GM21619 (cell line): ENCODE results near the gene TEX53.

Source experiments
- ATAC-seq: cut with Tn5 transposase; IDR thresholded peaks from one replicate; pipeline ENCODE4 v1.9.1; 2021; ENCODE audit not compliant: unreplicated experiment

TEX53 gene

DNA sequence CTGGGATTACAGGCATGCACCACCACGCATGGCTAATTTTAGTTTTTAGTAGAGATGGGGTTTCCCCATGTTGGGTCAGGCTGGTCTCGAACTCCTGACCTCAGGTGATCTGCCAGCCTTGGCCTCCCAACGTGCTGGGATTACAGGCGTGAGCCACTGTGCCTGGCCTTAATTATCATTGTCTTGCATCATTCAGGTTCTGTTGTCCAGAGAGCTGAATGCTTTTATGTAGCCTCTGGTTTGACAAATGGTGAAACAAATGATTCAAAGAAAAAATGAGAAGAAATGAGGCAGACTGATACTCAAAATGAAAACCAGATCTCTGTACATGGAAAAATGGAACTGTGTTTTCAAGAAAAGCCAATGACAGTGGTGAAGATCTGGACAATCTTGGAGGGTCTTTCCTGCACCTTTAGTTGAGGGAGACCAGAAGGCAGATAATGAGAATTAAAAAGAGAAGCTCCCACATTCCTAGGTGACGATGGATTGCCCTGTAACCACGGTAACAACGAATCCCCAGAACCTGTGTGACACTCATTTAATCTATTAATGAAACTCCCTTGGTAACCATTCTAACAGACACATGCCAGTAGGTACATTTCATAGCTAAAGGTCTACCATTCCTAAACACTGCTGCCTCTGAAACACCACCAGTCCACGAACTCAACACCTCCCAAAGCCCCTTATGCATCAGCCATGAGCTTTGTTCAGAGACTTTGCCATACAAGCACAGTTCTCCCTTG lies 22.8 kb upstream of the TEX53 start:
- ATAC-seq = no peak

DNA sequence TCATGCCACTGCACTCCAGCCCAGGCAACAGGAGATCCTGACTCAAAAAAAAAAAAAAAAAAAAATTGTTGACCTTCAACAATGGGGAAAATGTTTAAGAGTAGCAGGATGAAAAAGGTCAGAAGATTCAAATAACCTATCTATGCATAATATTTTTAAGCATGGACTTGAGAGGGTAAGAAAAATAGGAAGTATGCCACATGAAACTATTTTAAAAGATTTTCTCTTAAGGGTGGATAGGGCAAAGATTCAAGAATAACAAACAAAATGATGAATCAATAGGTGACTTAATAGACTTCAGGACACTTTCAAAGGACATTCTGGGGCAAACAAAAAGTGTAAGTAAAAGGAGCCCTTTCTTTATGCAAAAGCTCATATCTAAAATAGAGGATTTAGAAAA lies 21.2 kb upstream of the TEX53 start:
- no peak for ATAC-seq

DNA sequence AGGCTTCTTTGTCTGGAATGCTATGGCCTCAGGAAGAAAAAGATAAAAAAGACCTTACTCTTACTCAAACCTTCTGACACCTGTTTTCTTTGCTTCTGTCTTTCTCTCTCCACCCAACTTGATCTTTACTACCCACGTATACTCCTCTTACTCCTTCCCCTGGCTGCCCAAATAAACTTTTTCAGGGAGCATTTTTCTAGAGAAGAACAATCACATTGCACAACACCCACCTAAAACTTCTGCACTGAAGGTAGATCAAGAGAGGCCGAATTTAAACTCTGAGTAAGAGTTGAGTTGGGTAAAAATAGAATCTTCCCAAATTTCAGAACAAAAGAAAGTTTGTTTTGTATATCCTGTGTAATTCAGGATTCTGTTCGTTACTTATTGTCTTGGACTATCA lies 20.5 kb upstream of the TEX53 start:
- no peak for ATAC-seq

DNA sequence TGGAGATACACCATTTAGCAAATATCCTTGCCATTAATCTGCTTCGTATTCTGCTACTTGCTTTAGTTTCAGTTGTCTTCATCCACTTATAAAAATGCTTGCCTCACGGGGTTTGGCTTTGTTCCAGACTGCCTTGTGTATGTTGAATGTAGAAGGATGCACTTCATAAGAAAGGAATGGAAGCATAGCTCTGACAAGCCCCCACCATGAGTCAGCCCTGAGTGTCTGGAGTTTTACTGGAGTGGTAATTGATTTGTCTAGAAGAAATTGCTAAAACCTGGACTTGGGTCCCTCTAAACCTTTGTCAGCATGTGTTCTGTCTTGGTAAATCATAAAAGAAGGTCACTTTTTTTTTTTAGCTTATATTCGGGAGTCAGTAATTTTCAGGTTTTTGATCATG lies 19.8 kb upstream of the TEX53 start:
- no peak for ATAC-seq

DNA sequence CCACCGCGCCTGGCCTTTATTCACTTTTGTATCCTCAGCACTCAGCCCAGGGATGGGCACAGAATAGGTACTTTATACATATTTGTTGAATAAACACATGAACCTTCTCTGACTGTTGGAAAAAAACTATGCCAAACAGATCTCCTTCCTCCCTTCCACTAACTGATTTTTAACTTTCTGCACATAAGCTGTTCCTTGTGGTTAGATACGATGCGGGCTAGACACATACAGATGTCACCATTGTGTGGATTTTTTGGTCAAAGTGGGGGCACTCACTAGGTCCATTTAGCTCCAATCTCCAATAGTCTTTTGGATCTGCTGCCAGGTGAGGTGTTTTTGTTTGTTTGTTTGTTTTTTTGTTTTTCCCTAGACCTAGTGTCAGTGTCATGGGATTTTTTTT lies 19.3 kb upstream of the TEX53 start:
- no peak for ATAC-seq

DNA sequence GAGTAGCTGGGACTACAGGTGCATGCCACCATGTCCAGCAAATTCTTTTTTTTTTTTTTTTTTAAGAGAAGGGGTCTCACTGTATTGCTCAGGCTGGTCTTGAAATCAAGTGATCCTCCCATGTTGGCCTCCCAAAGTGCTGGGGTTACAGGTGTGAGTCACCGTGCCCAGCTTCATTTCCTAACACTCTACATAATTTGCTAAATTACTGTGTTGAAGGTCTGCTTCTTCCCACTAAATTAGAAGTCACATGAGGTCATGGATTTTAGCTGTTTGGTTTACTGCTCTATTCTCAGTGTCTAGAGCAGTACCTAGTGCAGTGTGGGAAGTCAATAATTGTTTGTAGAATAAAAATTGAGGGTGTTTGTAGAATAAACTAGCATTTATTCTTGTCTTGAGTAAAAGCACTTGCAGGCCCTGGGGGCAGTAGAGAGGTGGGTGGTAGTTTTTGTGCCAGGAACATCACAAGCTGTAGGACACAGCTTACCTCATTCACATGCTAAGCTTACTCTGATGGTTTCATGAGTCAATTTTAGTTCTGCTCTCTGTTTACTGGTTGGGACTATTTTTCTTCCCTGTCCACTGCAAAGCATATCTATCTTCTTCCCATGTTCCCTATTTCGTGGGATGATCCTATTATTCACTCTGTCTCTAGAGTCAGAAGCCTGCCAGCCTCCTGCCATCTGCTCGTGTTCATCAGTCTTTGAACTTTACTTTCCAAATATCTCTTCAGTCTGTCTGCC lies 17.4 kb upstream of the TEX53 start:
- ATAC-seq = no peak

DNA sequence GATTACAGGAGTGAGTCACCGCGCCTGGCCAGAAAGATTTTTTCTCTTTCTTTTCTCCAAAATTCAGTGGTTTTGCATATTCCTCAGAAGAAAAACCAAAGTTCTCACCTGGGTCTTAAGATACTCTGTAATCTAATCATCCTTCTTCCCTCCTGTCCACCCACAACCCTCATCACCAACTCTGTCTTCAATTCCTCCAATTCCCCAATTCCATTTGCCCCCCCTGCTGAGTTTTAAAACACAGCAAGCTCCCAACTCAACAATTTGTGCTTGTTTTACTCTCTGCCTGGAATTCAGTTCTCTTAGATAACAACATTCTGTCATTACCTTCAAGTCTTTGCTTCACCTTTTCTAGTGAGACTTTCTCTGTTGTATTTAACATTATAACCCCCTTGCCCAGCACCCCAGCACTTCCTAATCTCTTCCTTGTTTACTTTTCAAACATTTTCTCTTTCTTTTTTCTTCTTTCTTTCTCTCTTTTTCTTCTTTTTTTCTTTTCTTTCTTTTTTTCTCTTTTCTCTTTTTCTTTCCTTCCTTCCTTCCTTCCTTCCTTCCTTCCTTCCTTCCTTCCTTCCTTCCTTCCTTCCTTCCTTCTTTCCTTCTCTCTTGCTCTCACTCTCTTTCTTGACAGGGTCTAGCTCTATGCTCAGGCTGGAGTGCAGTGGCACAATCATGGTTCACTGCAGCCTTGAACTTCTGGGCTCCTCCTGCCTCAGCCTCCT lies 16.6 kb upstream of the TEX53 start:
- no peak for ATAC-seq

DNA sequence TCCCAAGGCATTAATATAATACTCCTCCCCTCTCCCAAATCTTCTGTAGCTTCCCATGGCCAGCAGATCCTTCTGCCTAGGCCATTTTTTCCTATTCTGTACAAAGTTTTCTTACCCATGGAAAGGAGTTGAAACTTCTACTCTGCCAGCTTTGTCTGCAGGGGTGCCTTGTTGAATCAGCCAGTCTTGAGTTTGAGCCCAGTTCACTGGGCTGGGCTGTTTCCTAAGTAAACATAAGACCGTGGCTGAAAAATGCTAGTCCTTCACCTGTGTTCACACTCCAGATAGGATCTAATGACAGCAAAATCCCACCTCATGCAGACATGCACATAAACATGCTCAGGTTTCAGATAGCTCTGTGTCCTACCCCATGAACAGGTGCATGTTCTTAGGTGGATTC lies 14.0 kb upstream of the TEX53 start:
- no peak for ATAC-seq

DNA sequence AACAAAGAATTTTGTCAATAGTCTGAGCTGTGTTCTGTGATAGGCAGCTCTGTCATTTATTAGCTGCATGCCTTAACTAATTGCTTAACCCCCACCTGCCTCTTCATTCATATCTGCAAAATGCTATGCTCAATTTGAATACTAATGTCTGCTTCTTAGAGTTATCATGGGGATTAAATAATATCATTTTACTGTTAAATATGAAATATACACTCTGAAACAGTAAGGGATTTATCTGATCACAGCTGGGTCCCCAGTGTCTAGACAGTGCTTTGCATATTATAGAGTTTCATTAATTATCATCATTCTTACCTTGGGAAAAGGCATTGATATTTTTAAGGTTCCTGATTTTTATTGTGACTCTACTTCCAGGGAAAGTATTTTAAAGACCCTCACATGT lies 12.4 kb upstream of the TEX53 start:
- ATAC-seq = no peak

DNA sequence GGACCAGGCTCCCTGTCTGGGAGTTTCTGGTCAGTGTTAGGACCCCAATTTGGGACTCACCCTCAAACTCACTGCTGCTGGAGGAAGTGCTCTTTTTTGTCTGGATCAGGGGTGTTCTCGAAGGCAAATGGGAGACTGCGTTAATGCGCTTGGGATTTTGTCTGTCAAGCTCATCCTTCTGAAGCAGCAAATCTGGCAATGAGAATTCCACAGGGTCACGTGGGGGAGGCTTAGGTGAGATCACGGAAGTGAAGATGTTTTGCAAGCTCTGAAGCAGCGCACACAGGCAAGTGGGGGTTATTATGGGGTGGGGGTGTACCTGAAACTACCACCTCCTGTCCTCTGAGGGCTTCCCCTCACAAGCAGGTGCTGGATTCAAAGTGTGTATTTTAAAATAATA lies 10.5 kb upstream of the TEX53 start:
- ATAC-seq = no peak

DNA sequence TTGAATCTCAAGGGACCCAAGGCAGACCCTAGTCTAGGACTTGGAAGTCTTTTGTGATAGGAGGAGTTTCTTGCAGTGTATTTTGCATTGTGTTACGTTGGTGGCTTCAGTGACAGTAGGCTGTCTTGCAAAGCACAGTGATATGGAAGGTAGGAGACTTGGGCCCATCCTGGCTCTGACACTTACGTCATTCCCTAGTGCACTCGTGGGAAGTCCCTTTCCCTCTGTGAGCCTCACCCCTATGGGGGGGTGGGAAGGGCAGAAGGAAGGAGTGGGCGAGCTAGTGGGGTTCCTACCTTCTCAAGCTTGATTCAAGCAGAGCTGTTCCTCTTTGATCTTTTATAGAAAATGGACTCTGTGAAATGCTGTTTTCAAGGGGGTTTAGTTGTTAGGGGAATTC lies 9.2 kb upstream of the TEX53 start:
- no peak for ATAC-seq

DNA sequence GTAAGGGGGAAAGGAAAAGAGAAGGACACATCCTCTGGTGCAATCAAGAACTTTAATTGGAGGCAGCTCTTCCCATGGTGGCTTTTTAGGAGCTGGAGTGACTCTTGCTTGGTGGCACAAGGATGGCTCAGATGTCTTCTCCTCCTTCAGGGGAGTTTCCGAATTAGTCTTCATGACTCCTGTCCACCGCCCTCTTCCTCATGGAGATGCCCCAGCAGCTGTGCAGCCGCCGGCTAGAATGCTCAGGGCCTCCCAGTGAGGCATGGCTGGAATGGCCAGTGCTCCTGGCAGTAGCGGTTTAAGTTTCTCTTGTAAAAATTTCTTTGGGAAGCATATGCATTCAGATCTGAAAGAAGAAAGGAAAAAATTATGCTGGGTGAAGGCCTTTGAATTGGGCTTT lies 8.8 kb upstream of the TEX53 start:
- ATAC-seq = no peak

DNA sequence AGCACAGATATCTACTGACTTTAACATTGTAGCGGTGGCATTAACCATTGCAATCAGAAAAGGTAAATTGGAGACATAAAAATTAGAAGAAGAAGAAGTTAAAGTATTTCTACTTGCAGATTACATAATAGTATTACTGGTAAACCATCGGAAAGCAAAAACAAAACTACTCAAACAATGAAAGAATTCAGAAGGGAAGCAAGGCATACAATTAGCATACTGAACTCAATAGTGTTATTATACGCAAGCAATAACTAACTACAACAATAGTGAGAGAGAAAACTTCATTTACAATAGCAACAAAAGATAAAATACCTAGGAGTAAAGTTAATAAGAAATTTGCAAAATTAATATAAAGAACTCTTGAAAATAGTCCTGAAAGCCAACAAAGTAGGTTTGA lies 6.6 kb upstream of the TEX53 start:
- ATAC-seq = no peak

DNA sequence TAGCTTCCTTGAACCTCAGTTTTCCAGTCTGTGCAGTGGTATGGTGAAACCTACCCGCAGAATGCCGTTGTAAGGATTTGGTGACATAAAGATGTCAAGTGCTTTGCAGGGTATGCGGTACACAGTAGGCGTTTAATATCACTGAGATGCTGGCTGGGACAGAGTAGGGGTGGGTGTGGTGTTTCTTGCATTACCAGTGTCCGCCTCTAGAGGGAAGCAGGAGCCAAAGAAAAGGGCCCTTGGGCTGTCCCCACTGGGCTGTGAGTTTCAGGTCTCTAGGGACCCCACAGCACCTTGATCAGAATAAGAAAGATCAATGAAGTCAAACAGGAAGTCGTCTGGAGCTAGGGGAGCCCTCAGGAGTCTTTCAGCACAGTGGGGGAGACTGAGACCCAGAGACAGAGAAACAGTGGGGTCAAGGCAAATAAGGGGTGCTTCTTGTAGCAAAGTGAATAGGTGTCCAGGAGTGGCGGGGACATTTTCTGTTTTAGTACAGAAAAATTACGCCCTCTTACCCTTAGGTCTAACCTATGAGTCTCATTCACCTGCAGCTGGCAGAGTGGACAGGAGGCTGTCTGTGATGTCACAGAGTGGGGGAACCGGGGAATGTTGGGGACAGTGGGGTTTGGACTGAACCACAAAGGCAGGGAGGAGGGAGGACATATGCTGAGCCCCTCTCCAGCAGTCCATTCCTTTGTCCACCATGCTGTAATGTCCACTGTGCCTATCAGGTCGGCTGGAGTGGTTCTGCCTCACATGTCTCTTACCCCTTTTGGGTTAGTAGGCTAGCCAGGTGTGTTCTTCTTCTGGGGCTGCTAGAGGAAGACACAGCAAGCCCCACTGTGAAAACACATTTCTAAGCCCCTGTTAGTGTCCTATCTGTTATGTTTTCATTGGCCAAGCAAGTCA lies 4.7 kb upstream of the TEX53 start:
- peak; percentile 88 for ATAC-seq

DNA sequence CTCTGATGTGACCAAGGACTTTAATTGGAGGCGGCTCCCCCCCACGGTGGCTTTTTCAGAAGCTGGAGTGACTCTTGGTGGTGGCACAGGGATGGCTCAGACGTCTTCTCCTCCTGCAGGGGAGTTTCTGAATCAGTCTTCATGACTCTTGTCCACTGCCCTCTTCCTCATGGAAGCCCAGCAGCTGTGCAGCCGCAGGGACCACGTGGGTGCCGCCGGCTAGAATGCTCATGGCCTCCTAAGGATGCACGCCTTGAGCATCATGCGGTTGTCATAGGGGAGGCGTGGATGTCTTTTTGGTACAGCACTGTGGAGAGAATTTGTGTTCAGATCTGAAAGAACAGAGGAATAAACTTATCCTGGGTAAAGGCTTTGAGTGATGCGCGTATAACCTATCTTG lies 1.3 kb downstream of the TEX53 start:
- ATAC-seq = no peak

DNA sequence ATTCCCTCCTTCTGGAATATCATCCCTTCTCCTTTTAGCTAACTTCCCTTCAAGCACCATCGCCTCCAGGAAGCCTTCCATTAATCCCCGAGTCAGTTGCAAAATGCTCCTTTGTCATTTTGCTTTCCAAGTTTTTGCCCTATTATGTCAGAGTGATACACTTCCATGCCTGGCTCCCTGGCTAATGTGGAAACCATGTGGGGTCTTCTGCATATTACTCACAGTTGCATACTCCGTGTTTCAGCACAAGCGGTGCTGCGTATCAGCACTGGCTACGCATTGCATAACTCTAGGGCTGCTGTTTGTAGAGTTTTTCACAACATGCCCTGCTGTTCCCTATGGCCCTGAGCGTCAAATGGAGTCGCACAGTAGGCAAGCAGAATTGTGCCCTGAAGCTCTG lies 1.9 kb downstream of the TEX53 start:
- no peak for ATAC-seq

DNA sequence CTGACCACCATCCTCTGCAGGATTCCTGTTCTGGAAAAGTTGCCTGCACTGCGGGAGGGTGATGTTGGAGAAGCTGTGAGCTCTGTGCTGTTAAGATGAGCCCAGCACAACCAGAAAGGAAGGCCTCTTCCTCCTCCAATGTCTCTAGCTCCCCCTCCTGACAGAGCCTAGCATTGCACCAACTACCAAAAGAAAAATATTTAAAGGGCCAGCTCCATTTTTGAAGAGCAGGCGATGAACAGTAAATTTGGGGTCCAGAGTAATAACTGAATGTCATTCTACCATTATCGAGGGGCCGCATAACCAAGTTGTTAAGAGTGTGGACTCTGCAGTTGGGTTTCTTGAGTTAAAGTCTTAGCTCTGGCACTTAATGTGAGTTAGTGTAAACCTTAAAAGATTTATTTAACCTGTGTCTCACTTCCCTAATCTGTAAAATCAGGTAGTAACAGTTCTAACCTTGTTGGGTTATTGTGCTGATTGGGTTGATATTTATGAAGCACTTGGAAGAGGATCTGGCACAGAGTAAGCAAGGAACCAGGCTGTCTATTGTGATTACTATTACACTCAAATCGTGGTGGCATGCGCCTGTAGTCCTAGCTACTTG lies 3.9 kb downstream of the TEX53 start:
- ATAC-seq = no peak

DNA sequence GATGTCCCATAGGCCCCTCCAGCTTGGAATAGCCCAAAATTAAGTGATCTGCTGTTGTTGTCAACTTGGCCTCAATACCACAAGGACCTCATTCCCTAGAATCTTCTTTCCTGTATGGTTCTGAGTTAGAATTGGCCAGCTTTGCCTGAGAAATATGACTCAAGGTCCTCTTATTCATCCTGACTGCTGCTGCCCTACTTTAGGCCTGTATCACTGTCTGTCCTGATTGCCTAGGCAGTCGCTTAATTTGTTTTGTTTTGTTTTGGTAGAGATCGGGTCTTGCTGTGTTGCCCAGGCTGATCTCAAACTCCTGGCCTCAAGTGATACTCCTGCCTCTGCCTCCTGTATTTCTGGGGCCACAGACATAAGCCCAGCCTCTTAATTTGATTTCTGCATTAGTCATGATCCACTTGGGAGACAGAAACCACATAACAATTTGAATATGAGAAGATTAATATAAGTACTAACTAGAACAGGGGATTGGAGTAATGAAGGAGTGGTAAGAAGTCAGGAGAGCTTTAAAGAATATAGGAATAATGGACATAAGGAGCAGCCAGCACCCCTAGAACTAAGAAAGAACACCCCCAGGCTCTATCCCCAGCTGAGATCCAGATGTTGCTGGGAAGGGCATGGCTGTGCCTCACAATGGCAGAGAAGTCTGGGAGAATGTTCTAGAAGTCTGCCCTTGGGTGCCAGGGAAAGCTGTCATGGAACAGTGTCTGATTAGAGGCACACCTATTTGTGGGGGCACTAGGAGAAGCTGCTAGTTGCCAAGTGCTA lies 4.6 kb downstream of the TEX53 start:
- no peak for ATAC-seq

DNA sequence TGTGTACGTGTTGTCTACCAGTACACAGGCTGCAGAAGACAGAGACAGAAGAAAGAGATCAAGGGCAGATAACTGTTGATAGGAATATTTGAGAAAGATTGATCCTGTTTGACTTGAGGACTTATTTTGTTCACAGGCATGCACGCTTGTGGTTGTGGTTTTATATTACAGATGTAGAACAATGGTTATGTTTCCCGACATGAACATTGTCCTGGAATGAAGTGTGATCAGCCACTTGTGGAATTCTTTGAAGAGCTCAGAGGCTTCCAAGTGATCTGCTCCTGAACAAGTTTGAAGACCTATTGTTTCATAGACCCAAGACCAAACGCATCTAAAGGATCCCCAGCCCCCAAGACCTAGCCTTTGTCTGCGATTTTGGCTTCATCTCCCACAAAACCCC lies 13.7 kb downstream of the TEX53 start:
- no peak for ATAC-seq

DNA sequence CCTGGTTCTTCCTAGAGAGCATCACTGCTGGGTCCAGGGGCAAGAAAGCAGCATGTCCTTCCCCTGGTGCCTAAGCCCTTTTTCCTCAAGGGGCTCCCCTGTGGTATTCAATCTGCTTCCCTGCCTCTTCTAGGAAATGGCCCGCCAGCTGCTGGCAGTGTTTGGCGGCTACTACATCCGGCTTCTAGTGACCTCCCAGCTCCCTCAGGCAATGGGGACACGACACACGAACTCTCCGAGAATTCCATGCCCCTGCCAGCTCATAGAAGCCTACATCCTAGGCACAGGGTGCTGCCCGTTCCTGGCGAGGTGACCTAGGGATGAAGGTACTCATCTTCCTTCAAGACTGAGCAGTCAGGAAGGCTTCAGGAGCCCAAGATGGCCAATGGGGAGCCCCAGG lies 14.6 kb downstream of the TEX53 start:
- ATAC-seq = no peak
